ENCODE measurements around the gene SH3BP4. TPM values are rescaled to one million over a fixed set of nuclear protein-coding genes. Genes with fewer than 3 reads are reported as not detected.

Gene SH3BP4
- polyA plus RNA-seq, 2 of the 4 experiments (the other 2 are of a cell fraction): 22.6 to 35.7 TPM

DNA sequence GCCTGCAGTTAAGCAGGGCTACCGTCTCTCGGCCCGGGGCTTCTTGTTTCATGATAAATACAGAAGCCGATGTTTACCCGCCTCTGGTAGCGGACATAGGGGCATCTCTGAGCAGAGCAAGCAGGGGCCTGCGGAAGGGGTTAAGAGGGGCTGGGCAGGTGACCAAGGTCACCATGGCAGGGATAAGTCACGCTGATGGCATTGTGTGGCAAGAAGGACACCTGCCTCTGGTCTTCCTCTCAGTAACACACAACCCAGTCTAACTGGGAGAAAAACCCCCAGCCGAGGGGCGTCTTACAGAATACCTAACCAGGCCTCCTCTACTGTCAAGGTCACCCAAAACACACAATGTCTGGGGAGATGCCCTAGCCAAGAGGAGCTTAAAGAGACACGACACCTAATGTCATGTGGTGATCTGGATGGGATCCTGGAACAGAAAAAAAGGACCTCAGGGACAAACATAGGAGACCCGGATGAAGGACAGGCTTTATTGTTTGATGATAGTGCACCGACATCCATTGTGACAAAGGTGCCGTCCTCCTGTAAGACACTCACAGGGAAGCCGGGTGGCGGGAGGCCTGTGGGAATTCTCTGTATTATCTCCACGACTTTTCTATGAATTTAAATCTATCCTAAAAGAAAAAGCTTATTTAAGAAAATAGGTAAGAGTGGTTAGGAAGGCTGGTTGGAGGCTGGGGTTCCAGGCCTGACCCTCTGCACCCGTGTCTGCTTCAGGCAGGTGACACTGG, 24.8 kb downstream of the SH3BP4 start:
- POLR2A ChIA-PET: no interaction called here
- Histone ChIP-seq H3K4me2 (no peak overlapping the region), H3K9me3 (0 out of 3 replicates have a peak, but pooled peaks cover 5% of the 10 kb centered on the region), H3K4me3 (no peak overlapping the region), H3K4me1 (peaks cover 50% of the 10 kb centered on the region), H3K27ac (peak overlapping the region in 1 of 2 experiments; percentile 96; a peak in 3 of 6 replicates)
- FAIRE-seq (no peak), ATAC-seq (no peak), DNase-seq (ENCODE audit: low read depth in 1 of 2, low spot score in 1 of 2) (no peak)
- no peak for TF ChIP-seq GATA3 (IDR thresholded peaks at IDR 0.05; ENCODE audit: borderline replicate concordance)
- no peak for TF ChIP-seq HEYL (CRISPR knock-in tag; IDR thresholded peaks at IDR 0.05)
- no peak for TF ChIP-seq CEBPB (IDR thresholded peaks at IDR 0.05)
- no peak for TF ChIP-seq FOSL2 (IDR thresholded peaks at IDR 0.05)
- no peak for TF ChIP-seq FOSL2 (CRISPR knock-in tag; IDR thresholded peaks at IDR 0.05)
- no peak for TF ChIP-seq HOXA7 (CRISPR knock-in tag; IDR thresholded peaks at IDR 0.05)
- TF ChIP-seq, protein P1, sequence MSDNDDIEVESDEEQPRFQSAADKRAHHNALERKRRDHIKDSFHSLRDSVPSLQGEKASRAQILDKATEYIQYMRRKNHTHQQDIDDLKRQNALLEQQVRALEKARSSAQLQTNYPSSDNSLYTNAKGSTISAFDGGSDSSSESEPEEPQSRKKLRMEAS (IDR thresholded peaks at IDR 0.05): no peak
- TF ChIP-seq SREBF2 (IDR thresholded peaks at IDR 0.05): no peak
- no peak for TF ChIP-seq RAD21 (conservative IDR thresholded peaks at IDR 0.05 in 1 of 2, IDR thresholded peaks at IDR 0.05 in 1 of 2)
- TF ChIP-seq ESRRA (IDR thresholded peaks at IDR 0.05; ENCODE audit: borderline replicate concordance, low read length): no peak
- TF ChIP-seq EP300 (IDR thresholded peaks at IDR 0.05): no peak
- TF ChIP-seq, protein P2, sequence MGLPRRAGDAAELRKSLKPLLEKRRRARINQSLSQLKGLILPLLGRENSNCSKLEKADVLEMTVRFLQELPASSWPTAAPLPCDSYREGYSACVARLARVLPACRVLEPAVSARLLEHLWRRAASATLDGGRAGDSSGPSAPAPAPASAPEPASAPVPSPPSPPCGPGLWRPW (IDR thresholded peaks at IDR 0.05): no peak
- 82% methylated on average over 18 of the region's 18 CpGs for WGBS (ENCODE audit: missing lambda C conversion rate)
- CTCF ChIA-PET: interaction anchor here (0.9 to 1.7 kb wide), 3 partner anchors 19 to 130 kb away, joined by 3 to 4 read pairs (median 3); no protein-coding TSS in a partner anchor

DNA sequence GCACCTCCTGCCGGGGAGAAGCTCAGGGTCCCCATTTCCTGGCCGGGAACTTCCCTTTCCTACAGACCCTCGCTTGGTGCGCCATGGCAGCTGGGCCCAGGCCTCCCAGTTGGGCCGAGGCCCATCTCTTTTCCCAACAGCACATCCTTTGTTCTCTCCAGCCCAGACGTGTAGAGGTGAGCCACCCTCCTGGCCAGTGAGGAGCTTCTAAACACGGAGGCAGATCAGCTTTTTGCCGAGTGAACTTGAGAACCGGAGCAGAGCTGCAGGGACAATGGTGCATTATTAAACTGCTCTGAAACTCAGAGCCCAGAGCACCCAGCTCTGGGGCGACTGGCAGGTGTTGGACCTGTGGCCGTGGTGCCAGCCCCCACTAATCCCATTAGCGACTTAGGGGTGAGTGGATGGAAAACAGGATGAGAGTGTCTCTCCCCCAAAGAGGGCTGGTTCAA, 25.4 kb downstream of the SH3BP4 start:
- no peak overlapping the region for H3K4me2 ChIP-seq
- ChIA-PET POLR2A (no interaction called here), CTCF (interaction anchor here (0.8 to 1.7 kb wide), 5 partner anchors 19 to 130 kb away, joined by 3 to 4 read pairs (median 3); no protein-coding TSS in a partner anchor)
- no peak overlapping the region for H3K4me3 ChIP-seq
- FAIRE-seq (no peak), DNase-seq (ENCODE audit: low read depth in 1 of 2, low spot score in 1 of 2) (no peak), ATAC-seq (no peak)
- 0 out of 3 replicates have a peak, but pooled peaks cover 5% of the 10 kb centered on the region for H3K9me3 ChIP-seq
- TF ChIP-seq POLR2AphosphoS2 (conservative IDR thresholded peaks at IDR 0.05; ENCODE audit: low read length) (no peak), NPAS2 (CRISPR knock-in tag; IDR thresholded peaks at IDR 0.05; ENCODE audit: borderline replicate concordance) (no peak), EHMT2 (IDR thresholded peaks at IDR 0.05; ENCODE audit: low read depth) (no peak), TFCP2L1 (CRISPR knock-in tag; IDR thresholded peaks at IDR 0.05) (no peak), CBX8 (IDR thresholded peaks at IDR 0.05) (no peak), MAFK (IDR thresholded peaks at IDR 0.05; ENCODE audit: partially characterized antibody) (no peak), HOXB5 (CRISPR knock-in tag; IDR thresholded peaks at IDR 0.05) (no peak), ESRRA (IDR thresholded peaks at IDR 0.05; ENCODE audit: borderline replicate concordance, low read length) (no peak), EHF (CRISPR knock-in tag; IDR thresholded peaks at IDR 0.05) (no peak), HEYL (CRISPR knock-in tag; IDR thresholded peaks at IDR 0.05) (no peak)
- TF ChIP-seq, protein P3, sequence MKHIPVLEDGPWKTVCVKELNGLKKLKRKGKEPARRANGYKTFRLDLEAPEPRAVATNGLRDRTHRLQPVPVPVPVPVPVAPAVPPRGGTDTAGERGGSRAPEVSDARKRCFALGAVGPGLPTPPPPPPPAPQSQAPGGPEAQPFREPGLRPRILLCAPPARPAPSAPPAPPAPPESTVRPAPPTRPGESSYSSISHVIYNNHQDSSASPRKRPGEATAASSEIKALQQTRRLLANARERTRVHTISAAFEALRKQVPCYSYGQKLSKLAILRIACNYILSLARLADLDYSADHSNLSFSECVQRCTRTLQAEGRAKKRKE (CRISPR knock-in tag; IDR thresholded peaks at IDR 0.05; ENCODE audit: low read depth): no peak
- TF ChIP-seq, protein P4, sequence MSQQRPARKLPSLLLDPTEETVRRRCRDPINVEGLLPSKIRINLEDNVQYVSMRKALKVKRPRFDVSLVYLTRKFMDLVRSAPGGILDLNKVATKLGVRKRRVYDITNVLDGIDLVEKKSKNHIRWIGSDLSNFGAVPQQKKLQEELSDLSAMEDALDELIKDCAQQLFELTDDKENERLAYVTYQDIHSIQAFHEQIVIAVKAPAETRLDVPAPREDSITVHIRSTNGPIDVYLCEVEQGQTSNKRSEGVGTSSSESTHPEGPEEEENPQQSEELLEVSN (IDR thresholded peaks at IDR 0.05; ENCODE audit: borderline replicate concordance, low read depth): no peak
- TF ChIP-seq, protein P5, sequence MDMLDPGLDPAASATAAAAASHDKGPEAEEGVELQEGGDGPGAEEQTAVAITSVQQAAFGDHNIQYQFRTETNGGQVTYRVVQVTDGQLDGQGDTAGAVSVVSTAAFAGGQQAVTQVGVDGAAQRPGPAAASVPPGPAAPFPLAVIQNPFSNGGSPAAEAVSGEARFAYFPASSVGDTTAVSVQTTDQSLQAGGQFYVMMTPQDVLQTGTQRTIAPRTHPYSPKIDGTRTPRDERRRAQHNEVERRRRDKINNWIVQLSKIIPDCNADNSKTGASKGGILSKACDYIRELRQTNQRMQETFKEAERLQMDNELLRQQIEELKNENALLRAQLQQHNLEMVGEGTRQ (IDR thresholded peaks at IDR 0.05): no peak
- H3K4me1 ChIP-seq: peaks cover 55% of the 10 kb centered on the region
- WGBS (ENCODE audit: missing lambda C conversion rate): 89% methylated on average over 12 of the region's 12 CpGs
- H3K27ac ChIP-seq: peak overlapping the region in 1 of 2 experiments; percentile 96; a peak in 3 of 6 replicates

Measured in A549 (cell line).